HepG2 (cell line): ENCODE measurements around the gene PPM1F. TPM values are rescaled to one million over a fixed set of nuclear protein-coding genes. Genes with fewer than 3 reads are reported as not detected.

ENCODE experiments used
- ARID2 ChIP-seq: sonication (generic); formaldehyde crosslinking; IDR thresholded peaks from 2 replicates; pipeline ENCODE4 v1.8.1; 2022; ENCODE audit warnings: mild to moderate bottlenecking, missing genetic modification reagents, borderline replicate concordance
- CC2D1A ChIP-seq: sonication (generic); formaldehyde crosslinking; IDR thresholded peaks from 2 replicates; pipeline ENCODE4 v1.8.1; 2023; ENCODE audit warnings: mild to moderate bottlenecking, missing genetic modification reagents
- HMG20A ChIP-seq: IDR thresholded peaks from 2 replicates; pipeline ENCODE4 v1.6.1; 2016; ENCODE audit warnings: borderline replicate concordance
- HNF4G ChIP-seq, 2 experiments: sonication (generic) in 1 of 2; formaldehyde crosslinking in 1 of 2; IDR thresholded peaks; 2 replicates each; pipeline versions ENCODE4 v1.4.0 to v1.6.1; 2011 to 2020; ENCODE audit warnings: borderline replicate concordance in 2 of 2, low read depth in 2 of 2, mild to moderate bottlenecking in 2 of 2, low read length in 1 of 2, missing genetic modification reagents in 1 of 2, moderate library complexity in 1 of 2
- HOXA9 ChIP-seq: sonication (generic); formaldehyde crosslinking; IDR thresholded peaks from 2 replicates; pipeline ENCODE4 v1.8.1; 2022; ENCODE audit warnings: missing genetic modification reagents, mild to moderate bottlenecking, moderate library complexity, borderline replicate concordance
- IRX3 ChIP-seq: sonication (generic); formaldehyde crosslinking; IDR thresholded peaks from 2 replicates; pipeline ENCODE4 v1.8.1; 2023; ENCODE audit warnings: mild to moderate bottlenecking, low read depth, missing genetic modification reagents, borderline replicate concordance
- KLF13 ChIP-seq: sonication (generic); formaldehyde crosslinking; IDR thresholded peaks from 2 replicates; pipeline ENCODE4 v1.4.0; 2020; ENCODE audit warnings: mild to moderate bottlenecking, missing genetic modification reagents
- MATR3 ChIP-seq: sonication (generic); formaldehyde crosslinking; IDR thresholded peaks from 2 replicates; pipeline ENCODE4 v1.4.0; 2020; ENCODE audit warnings: missing genetic modification reagents
- MBD4 ChIP-seq: IDR thresholded peaks from 2 replicates; pipeline ENCODE4 v1.6.1; 2012; ENCODE audit warnings: low read length, inconsistent platforms, borderline replicate concordance
- NR3C1 ChIP-seq: sonication (generic); formaldehyde crosslinking; IDR thresholded peaks from 2 replicates; pipeline ENCODE4 v1.4.0; 2020; ENCODE audit warnings: missing genetic modification reagents
- ONECUT2 ChIP-seq: sonication (generic); formaldehyde crosslinking; IDR thresholded peaks from 2 replicates; pipeline ENCODE4 v1.4.0; 2020; ENCODE audit warnings: missing genetic modification reagents
- RBAK ChIP-seq: sonication (generic); formaldehyde crosslinking; IDR thresholded peaks from 2 replicates; pipeline ENCODE4 v1.5.1; 2020; ENCODE audit warnings: mild to moderate bottlenecking, missing genetic modification reagents
- RFXAP ChIP-seq: sonication (generic); formaldehyde crosslinking; IDR thresholded peaks from 2 replicates; pipeline ENCODE4 v1.4.0; 2020; ENCODE audit warnings: missing genetic modification reagents, borderline replicate concordance
- RXRA ChIP-seq: sonication (generic); formaldehyde crosslinking; IDR thresholded peaks from 2 replicates; pipeline ENCODE4 v1.5.1; 2020; ENCODE audit warnings: missing genetic modification reagents
- SCMH1 ChIP-seq: sonication (generic); formaldehyde crosslinking; IDR thresholded peaks from 2 replicates; pipeline ENCODE4 v1.9.0; 2021; ENCODE audit warnings: missing genetic modification reagents, mild to moderate bottlenecking, borderline replicate concordance
- SP140L ChIP-seq: sonication (generic); formaldehyde crosslinking; IDR thresholded peaks from 2 replicates; pipeline ENCODE4 v1.4.0; 2020; ENCODE audit warnings: missing genetic modification reagents, borderline replicate concordance
- SUZ12 ChIP-seq: fragments of 150-350 bp; IDR thresholded peaks from 2 replicates; pipeline ENCODE4 v1.6.1; 2014; ENCODE audit warnings: low read depth, low read length
- TIGD3 ChIP-seq: sonication (generic); formaldehyde crosslinking; IDR thresholded peaks from 2 replicates; pipeline ENCODE4 v1.5.1; 2020; ENCODE audit warnings: mild to moderate bottlenecking, missing genetic modification reagents, borderline replicate concordance
- ZFP36L2 ChIP-seq: sonication (generic); formaldehyde crosslinking; IDR thresholded peaks from 2 replicates; pipeline ENCODE4 v1.4.0; 2020; ENCODE audit warnings: missing genetic modification reagents
- ZMYM4 ChIP-seq: sonication (generic); formaldehyde crosslinking; IDR thresholded peaks from 2 replicates; pipeline ENCODE4 v1.8.1; 2023; ENCODE audit warnings: mild to moderate bottlenecking, missing genetic modification reagents
- ZNF292 ChIP-seq: sonication (generic); formaldehyde crosslinking; IDR thresholded peaks from 2 replicates; pipeline ENCODE4 v1.8.1; 2022; ENCODE audit warnings: mild to moderate bottlenecking, low read depth, missing genetic modification reagents, borderline replicate concordance
- ZNF547 ChIP-seq: sonication (generic); formaldehyde crosslinking; IDR thresholded peaks from 2 replicates; pipeline ENCODE4 v1.5.1; 2020; ENCODE audit warnings: mild to moderate bottlenecking, missing genetic modification reagents
- ZNF558 ChIP-seq: sonication (generic); formaldehyde crosslinking; IDR thresholded peaks from 2 replicates; pipeline ENCODE4 v1.9.0; 2022; ENCODE audit warnings: mild to moderate bottlenecking, missing genetic modification reagents, borderline replicate concordance
- ZNF672 ChIP-seq: sonication (generic); formaldehyde crosslinking; IDR thresholded peaks from 2 replicates; pipeline ENCODE4 v1.8.1; 2022; ENCODE audit warnings: missing genetic modification reagents
- ZNF687 ChIP-seq: sonication (generic); formaldehyde crosslinking; IDR thresholded peaks from 2 replicates; pipeline ENCODE4 v1.5.1; 2020; ENCODE audit warnings: mild to moderate bottlenecking, missing genetic modification reagents, moderate library complexity
- ZNF768 ChIP-seq: sonication (generic); formaldehyde crosslinking; IDR thresholded peaks from 2 replicates; pipeline ENCODE4 v1.4.0; 2020; ENCODE audit warnings: missing genetic modification reagents
- ZNF788 ChIP-seq: sonication (generic); formaldehyde crosslinking; IDR thresholded peaks from 2 replicates; pipeline ENCODE4 v1.5.0; 2020; ENCODE audit warnings: mild to moderate bottlenecking, missing genetic modification reagents, borderline replicate concordance
- ZSCAN9 ChIP-seq: IDR thresholded peaks from 2 replicates; pipeline ENCODE4 v1.6.1; 2016; ENCODE audit warnings: borderline replicate concordance
- polyA plus RNA-seq, 8 experiments: library from polyadenylated mRNA; depleted of rRNA in 3 of 8; stranded (reverse) in 7 of 8; unstranded in 1 of 8; fragments of >200 nt; fragmentation: Illumina TruSeq in 4 of 8; extraction: Trizol in 4 of 8; gene quantifications; 2 replicates each; pipeline versions ENCODE4 v1.2.1 to v1.2.3, GENCODE V29; 2011 to 2016; ENCODE audit warnings: low read depth in 4 of 8, missing spikeins in 1 of 8, mixed read lengths in 1 of 8; ENCODE audit not compliant: insufficient read depth in 1 of 8
- total RNA-seq, 5 experiments: library from RNA; depleted of rRNA; stranded (reverse); fragments of >200 nt; fragmentation: Illumina TruSeq; extraction: Trizol; gene quantifications; 2 replicates each; pipeline ENCODE4 v1.2.3, GENCODE V29; 2016; ENCODE audit warnings: low read depth in 1 of 5

Gene PPM1F
- total and polyA plus RNA-seq, 2 of the 13 experiments (the other 11 are each of a cell fraction or from before 2014, with no cell fraction given) = 11.0 to 19.6 TPM

GRCh38 chr22:21951931-21952465, 650 bp downstream of the PPM1F start (continued):
- no peak for TF ChIP-seq ARID2 (CRISPR knock-in tag)
- no peak for TF ChIP-seq ONECUT2 (CRISPR knock-in tag)
- no peak for TF ChIP-seq NR3C1 (CRISPR knock-in tag)
- TF ChIP-seq ZNF687 (CRISPR knock-in tag) = peak; percentile 80
- peak; percentile 44; the same call in 1 of the 2 replicates for TF ChIP-seq ZNF768 (CRISPR knock-in tag)
- no peak for TF ChIP-seq IRX3 (CRISPR knock-in tag)
- TF ChIP-seq SCMH1 (CRISPR knock-in tag) = no peak
- TF ChIP-seq SUZ12 = no peak
- no peak for TF ChIP-seq HNF4G (IDR thresholded peaks at IDR 0.05; ENCODE audit: borderline replicate concordance, low read depth, low read length)
- TF ChIP-seq HNF4G (CRISPR knock-in tag; IDR thresholded peaks at IDR 0.05; ENCODE audit: borderline replicate concordance, low read depth) = no peak
- no peak for TF ChIP-seq ZSCAN9 (CRISPR knock-in tag)
- TF ChIP-seq KLF13 (CRISPR knock-in tag) = no peak
- TF ChIP-seq ZNF547 = no peak
- TF ChIP-seq RXRA (CRISPR knock-in tag) = peak; percentile 31; the same call in 1 of the 2 replicates
- no peak for TF ChIP-seq RFXAP (CRISPR knock-in tag)
- TF ChIP-seq SP140L (CRISPR knock-in tag) = no peak
- no peak for TF ChIP-seq HOXA9 (CRISPR knock-in tag)
- TF ChIP-seq MBD4 = no peak
- no peak for TF ChIP-seq MATR3 (CRISPR knock-in tag)
- TF ChIP-seq HMG20A (CRISPR knock-in tag) = no peak
- no peak for TF ChIP-seq ZNF788 (CRISPR knock-in tag)
- TF ChIP-seq ZFP36L2 (CRISPR knock-in tag) = no peak
- TF ChIP-seq ZNF292 (CRISPR knock-in tag) = peak; percentile 76
- no peak for TF ChIP-seq ZNF672 (CRISPR knock-in tag)
- no peak for TF ChIP-seq RBAK (CRISPR knock-in tag)
- no peak for TF ChIP-seq TIGD3
- no peak for TF ChIP-seq CC2D1A (CRISPR knock-in tag)
- no peak for TF ChIP-seq ZMYM4 (CRISPR knock-in tag)
- no peak for TF ChIP-seq ZNF558 (CRISPR knock-in tag)
